IMR-90 (cell line): ENCODE data around the gene SPP1. TPM values are rescaled to one million over a fixed set of nuclear protein-coding genes. Genes with fewer than 3 reads are reported as not detected.

Source experiments
- ATAC-seq: fragments of 200-7000 bp; cut with Tn5 transposase; 2 replicates; pipeline ENCODE4 v1.9.1; 2020; ENCODE audit warnings: low read depth, mild to moderate bottlenecking, moderate library complexity
- BruUV-seq: library from RNA; stranded (reverse); fragments of 400-500 nt; replicated peaks from 2 replicates; lab custom pipeline; 2021; lab: Mats Ljungman, UMichigan
- CTCF ChIA-PET: fragments of 300-600 bp; formaldehyde crosslinking; extraction: SDS; loops from one replicate; lab custom pipeline; 2021; ENCODE audit warnings: antibody characterized with exemption; lab: Yijun Ruan, JAX
- POLR2A ChIA-PET: fragments of 300-600 bp; sonication (Branson Sonifier 250); formaldehyde crosslinking; loops from one replicate; lab custom pipeline; 2022; ENCODE audit warnings: antibody characterized with exemption; ENCODE audit not compliant: unreplicated experiment; lab: Charles Lee
- DNase-seq: peaks from one replicate; pipeline ENCODE4 v3.0.0; 2013
- H2AFZ ChIP-seq: replicated peaks from 2 replicates; pipeline ENCODE3; 2013; ENCODE audit warnings: low read length, mild to moderate bottlenecking; ENCODE audit not compliant: poor library complexity
- H2AK5ac ChIP-seq: 2 replicates; pipeline ENCODE4 v1.6.1; 2013; ENCODE audit warnings: low read depth, low read length, inconsistent platforms
- H2AK9ac ChIP-seq: replicated peaks from 2 replicates; pipeline ENCODE3; 2013; ENCODE audit warnings: mild to moderate bottlenecking, low read depth, low read length, moderate library complexity; ENCODE audit not compliant: poor library complexity
- H2BK120ac ChIP-seq: 2 replicates; pipeline ENCODE4 v1.6.1; 2013; ENCODE audit warnings: low read depth, low read length, inconsistent platforms
- H2BK15ac ChIP-seq: 3 replicates; pipeline ENCODE4 v1.6.1; 2013; ENCODE audit warnings: low read depth, low read length, inconsistent platforms
- H2BK20ac ChIP-seq: 2 replicates; pipeline ENCODE4 v1.6.1; 2013; ENCODE audit warnings: low read depth, mild to moderate bottlenecking, inconsistent platforms, low read length, moderate library complexity
- H2BK5ac ChIP-seq: 2 replicates; pipeline ENCODE4 v1.6.1; 2013; ENCODE audit warnings: mild to moderate bottlenecking, low read depth, low read length, inconsistent platforms; ENCODE audit not compliant: poor library complexity, severe bottlenecking
- H3K14ac ChIP-seq: replicated peaks from 2 replicates; pipeline ENCODE4 v1.6.1; 2013; ENCODE audit warnings: low read depth, low read length, inconsistent platforms
- H3K18ac ChIP-seq: 2 replicates; pipeline ENCODE4 v1.6.1; 2013; ENCODE audit warnings: low read depth, low read length, control low read depth
- H3K23ac ChIP-seq: 2 replicates; pipeline ENCODE4 v1.6.1; 2013; ENCODE audit warnings: low read depth, low read length, inconsistent platforms
- H3K27ac ChIP-seq: 2 replicates; pipeline ENCODE4 v1.5.1; 2013; ENCODE audit warnings: mild to moderate bottlenecking, control low read depth, low read length; ENCODE audit not compliant: insufficient read depth
- H3K27me3 ChIP-seq: 2 replicates; pipeline ENCODE4 v1.6.1; 2013; ENCODE audit warnings: low read length; ENCODE audit not compliant: control insufficient read depth, insufficient read depth
- H3K36me3 ChIP-seq: 2 replicates; pipeline ENCODE4 v1.6.1; 2013; ENCODE audit warnings: low read length, mixed read lengths; ENCODE audit not compliant: control insufficient read depth, insufficient read depth
- H3K4ac ChIP-seq: 2 replicates; pipeline ENCODE4 v1.6.1; 2013; ENCODE audit warnings: low read depth, low read length, inconsistent platforms
- H3K4me1 ChIP-seq: 2 replicates; pipeline ENCODE4 v1.6.1; 2013; ENCODE audit warnings: low read length, mixed read lengths; ENCODE audit not compliant: control insufficient read depth, insufficient read depth
- H3K4me2 ChIP-seq: 2 replicates; pipeline ENCODE4 v1.6.1; 2013; ENCODE audit warnings: low read depth, mild to moderate bottlenecking, control low read depth, low read length, moderate library complexity
- H3K4me3 ChIP-seq: 2 replicates; pipeline ENCODE4 v1.5.1; 2013; ENCODE audit warnings: low read depth, mild to moderate bottlenecking, control low read depth, low read length, moderate library complexity; ENCODE audit not compliant: insufficient read depth
- H3K56ac ChIP-seq: 2 replicates; pipeline ENCODE4 v1.6.1; 2013; ENCODE audit warnings: low read length, inconsistent platforms; ENCODE audit not compliant: insufficient read depth; ENCODE audit errors: extremely low read depth
- H3K79me1 ChIP-seq, 2 experiments: 2 replicates each; pipeline ENCODE4 v1.6.1; 2013; ENCODE audit warnings: low read length in 2 of 2, inconsistent platforms in 1 of 2, low read depth in 1 of 2
- H3K9ac ChIP-seq: 2 replicates; pipeline ENCODE4 v1.6.1; 2013; ENCODE audit warnings: low read depth, low read length, control low read depth
- H3K9me1 ChIP-seq: 2 replicates; pipeline ENCODE4 v1.6.1; 2013; ENCODE audit warnings: low read length, inconsistent platforms; ENCODE audit not compliant: insufficient read depth
- H3K9me3 ChIP-seq: 2 replicates; pipeline ENCODE4 v1.6.1; 2013; ENCODE audit warnings: low read length; ENCODE audit not compliant: control insufficient read depth, insufficient read depth
- H4K20me1 ChIP-seq: 2 replicates; pipeline ENCODE4 v1.6.1; 2013; ENCODE audit warnings: low read length, inconsistent platforms; ENCODE audit not compliant: insufficient read depth
- H4K5ac ChIP-seq: 2 replicates; pipeline ENCODE4 v1.6.1; 2013; ENCODE audit warnings: mild to moderate bottlenecking, low read depth, low read length, control low read depth
- H4K8ac ChIP-seq, 2 experiments: 2 replicates each; pipeline ENCODE4 v1.6.1; 2013; ENCODE audit warnings: low read depth in 2 of 2, low read length in 2 of 2, control low read depth in 1 of 2, inconsistent platforms in 1 of 2
- H4K91ac ChIP-seq: 2 replicates; pipeline ENCODE4 v1.6.1; 2013; ENCODE audit warnings: low read depth, low read length, inconsistent platforms; ENCODE audit not compliant: insufficient read depth
- BHLHE40 ChIP-seq: fragments of 150-350 bp; IDR thresholded peaks from 2 replicates; pipeline ENCODE4 v1.6.1; 2016; ENCODE audit warnings: mild to moderate bottlenecking, low read depth, low read length
- CEBPB ChIP-seq: IDR thresholded peaks from 2 replicates; pipeline ENCODE4 v1.6.1; 2012; ENCODE audit warnings: low read depth, low read length, improper control_type of control experiment
- CHD1 ChIP-seq: IDR thresholded peaks from 2 replicates; pipeline ENCODE4 v1.6.1; 2012; ENCODE audit warnings: low read depth, low read length, improper control_type of control experiment
- FOS ChIP-seq: fragments of 150-350 bp; IDR thresholded peaks from 2 replicates; pipeline ENCODE4 v1.6.1; 2016; ENCODE audit warnings: low read depth, low read length
- MAFK ChIP-seq: IDR thresholded peaks from 2 replicates; pipeline ENCODE4 v1.6.1; 2012; ENCODE audit warnings: low read depth, low read length, improper control_type of control experiment
- MAZ ChIP-seq: IDR thresholded peaks from 2 replicates; pipeline ENCODE4 v1.6.1; 2012; ENCODE audit warnings: low read depth, mild to moderate bottlenecking, low read length, improper control_type of control experiment, moderate library complexity, borderline replicate concordance
- MXI1 ChIP-seq: IDR thresholded peaks from 2 replicates; pipeline ENCODE4 v1.6.1; 2012; ENCODE audit warnings: low read depth, mild to moderate bottlenecking, low read length, moderate library complexity, borderline replicate concordance
- NFE2L2 ChIP-seq: fragments of 150-350 bp; IDR thresholded peaks from 2 replicates; pipeline ENCODE4 v1.6.1; 2016; ENCODE audit warnings: low read depth, mild to moderate bottlenecking, low read length
- POLR2A ChIP-seq: IDR thresholded peaks from 2 replicates; pipeline ENCODE4 v1.6.1; 2012; ENCODE audit warnings: mild to moderate bottlenecking, low read depth, low read length
- RAD21 ChIP-seq: IDR thresholded peaks from 2 replicates; pipeline ENCODE4 v1.6.1; 2012; ENCODE audit warnings: low read length, improper control_type of control experiment
- RCOR1 ChIP-seq: IDR thresholded peaks from 2 replicates; pipeline ENCODE4 v1.6.1; 2012; ENCODE audit warnings: mild to moderate bottlenecking, low read length, improper control_type of control experiment; ENCODE audit not compliant: insufficient replicate concordance
- RFX5 ChIP-seq: IDR thresholded peaks from 2 replicates; pipeline ENCODE4 v1.8.0; 2012; ENCODE audit warnings: low read depth, mild to moderate bottlenecking, low read length, moderate library complexity
- SMC3 ChIP-seq: fragments of 150-350 bp; IDR thresholded peaks from 2 replicates; pipeline ENCODE4 v1.6.1; 2016; ENCODE audit warnings: low read depth, mild to moderate bottlenecking, antibody characterized with exemption, low read length, moderate library complexity
- WGBS, 2 experiments: methylation state at CpG; one replicate each; pipeline versions ENCODE4 v1.1.5 to v1.1.7; 2013; ENCODE audit warnings: missing lambda C conversion rate in 2 of 2; ENCODE audit not compliant: insufficient read length in 1 of 2; ENCODE audit errors: extremely low coverage in 2 of 2; 5-methylcytosine and 5-hydroxymethylcytosine counted together
- dilution Hi-C: fragments of 300-500 bp; cut with HindIII; formaldehyde crosslinking; loops from one replicate; pipeline ENCODE4 v1.14.3; 2018; ENCODE audit warnings: low sequenced_read_pairs; ENCODE audit not compliant: unreplicated experiment
- in situ Hi-C: fragments of 300-500 bp; cut with MboI; formaldehyde crosslinking; loops from 3 replicates; pipeline ENCODE4 v1.14.3; 2019; ENCODE audit warnings: low sequenced_read_pairs, inconsistent platforms, mixed read lengths
- intact Hi-C: fragments of 100-400 bp; cut with micrococcal nuclease; formaldehyde crosslinking; loops from 2 replicates; pipeline ENCODE4 v1.10.0; 2022
- polyA plus RNA-seq, 3 experiments: library from polyadenylated mRNA; depleted of rRNA; stranded (reverse); fragments of >200 nt; gene quantifications; 2 replicates each; pipeline ENCODE4 v1.2.3, GENCODE V29; 2012; ENCODE audit warnings: low replicate concordance in 1 of 3
- total RNA-seq: library from RNA; depleted of rRNA; stranded (reverse); fragments of >200 nt; gene quantifications from 2 replicates; pipeline ENCODE4 v1.2.3, GENCODE V29; 2012
- TF ChIP-seq, protein P1 (sequence below): fragments of 150-350 bp; IDR thresholded peaks from 2 replicates; pipeline ENCODE4 v1.6.1; 2016; ENCODE audit warnings: low read depth, mild to moderate bottlenecking, low read length, moderate library complexity, borderline replicate concordance
- TF ChIP-seq, protein P2 (sequence below): conservative IDR thresholded peaks from 2 replicates; pipeline ENCODE4 v1.5.1; 2012; ENCODE audit warnings: mild to moderate bottlenecking, low read depth, low read length, improper control_type of control experiment
- TF ChIP-seq, protein P3 (sequence below): fragments of 150-350 bp; IDR thresholded peaks from 2 replicates; pipeline ENCODE4 v1.6.1; 2017; ENCODE audit warnings: mild to moderate bottlenecking, antibody characterized with exemption, low read length, low read depth

Gene SPP1
- total and polyA plus RNA-seq, 2 of the 4 experiments (the other 2 are of a cell fraction), result 0.18 to 0.50 TPM

DNA sequence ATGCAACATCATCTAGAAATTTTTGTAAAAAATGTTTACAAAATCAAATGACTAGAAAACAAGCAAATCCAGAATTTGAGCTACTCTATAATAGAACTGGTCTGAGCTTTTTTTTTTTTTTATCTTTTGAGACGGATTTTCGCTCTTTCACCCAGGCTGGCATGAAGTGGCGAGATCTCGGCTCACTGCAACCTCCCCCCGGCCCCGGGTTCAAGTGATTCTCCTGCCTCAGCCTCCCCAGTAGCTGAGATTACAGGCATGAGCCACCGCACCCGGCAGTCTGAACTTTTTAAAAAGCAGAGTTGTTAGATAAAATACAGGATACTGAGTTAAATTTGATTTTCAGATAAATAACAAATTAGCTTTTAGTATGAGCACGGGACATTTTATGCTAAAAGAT, 11.0 kb downstream of the SPP1 start:
- Histone ChIP-seq H3K4me3 (no peak overlapping the region), H4K91ac (no peak overlapping the region), H4K8ac (no peak overlapping the region), H3K4me2 (no peak overlapping the region), H3K4me1 (no peaks in the 10 kb centered on the region), H4K20me1 (no peaks in the 10 kb centered on the region), H3K56ac (no peak overlapping the region), H2BK120ac (no peak overlapping the region), H2AFZ (no peak overlapping the region), H3K23ac (no peak overlapping the region), H4K5ac (no peak overlapping the region), H3K9ac (no peak overlapping the region), H3K9me1 (no peaks in the 10 kb centered on the region), H3K18ac (no peak overlapping the region), H3K4ac (no peak overlapping the region), H3K9me3 (no peaks in the 10 kb centered on the region), H3K27ac (no peak overlapping the region), H3K14ac (no peak overlapping the region), H2AK9ac (no peak overlapping the region), H2BK5ac (no peak overlapping the region), H3K79me1 (no peaks in the 10 kb centered on the region), H2BK20ac (no peak overlapping the region), H3K36me3 (no peaks in the 10 kb centered on the region), H2BK15ac (no peak overlapping the region), H2AK5ac (no peak overlapping the region), H3K27me3 (peaks cover 3% of the 10 kb centered on the region; the same call in 1 of the 2 replicates)
- dilution Hi-C loops (no loop called here), in situ Hi-C loops (no loop called here), intact Hi-C loops (loop anchor here (5.0 kb wide), 1 partner anchor 134 kb away; no protein-coding TSS in a partner anchor)
- no TSS peak for BruUV-seq
- POLR2A ChIA-PET, result no interaction called here
- CTCF ChIA-PET, result interaction anchor here (0.6 to 1.5 kb wide), 6 partner anchors 9 to 408 kb away, joined by 3 to 6 read pairs (median 4); no protein-coding TSS in a partner anchor
- TF ChIP-seq BHLHE40 (no peak), FOS (no peak), RCOR1 (no peak), NFE2L2 (no peak), SMC3 (no peak), MXI1 (no peak), MAZ (no peak), RAD21 (no peak), CEBPB (no peak), RFX5 (no peak), CHD1 (no peak), MAFK (no peak), POLR2A (no peak)
- TF ChIP-seq, protein P1, sequence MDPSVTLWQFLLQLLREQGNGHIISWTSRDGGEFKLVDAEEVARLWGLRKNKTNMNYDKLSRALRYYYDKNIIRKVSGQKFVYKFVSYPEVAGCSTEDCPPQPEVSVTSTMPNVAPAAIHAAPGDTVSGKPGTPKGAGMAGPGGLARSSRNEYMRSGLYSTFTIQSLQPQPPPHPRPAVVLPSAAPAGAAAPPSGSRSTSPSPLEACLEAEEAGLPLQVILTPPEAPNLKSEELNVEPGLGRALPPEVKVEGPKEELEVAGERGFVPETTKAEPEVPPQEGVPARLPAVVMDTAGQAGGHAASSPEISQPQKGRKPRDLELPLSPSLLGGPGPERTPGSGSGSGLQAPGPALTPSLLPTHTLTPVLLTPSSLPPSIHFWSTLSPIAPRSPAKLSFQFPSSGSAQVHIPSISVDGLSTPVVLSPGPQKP, result no peak
- TF ChIP-seq, protein P2, sequence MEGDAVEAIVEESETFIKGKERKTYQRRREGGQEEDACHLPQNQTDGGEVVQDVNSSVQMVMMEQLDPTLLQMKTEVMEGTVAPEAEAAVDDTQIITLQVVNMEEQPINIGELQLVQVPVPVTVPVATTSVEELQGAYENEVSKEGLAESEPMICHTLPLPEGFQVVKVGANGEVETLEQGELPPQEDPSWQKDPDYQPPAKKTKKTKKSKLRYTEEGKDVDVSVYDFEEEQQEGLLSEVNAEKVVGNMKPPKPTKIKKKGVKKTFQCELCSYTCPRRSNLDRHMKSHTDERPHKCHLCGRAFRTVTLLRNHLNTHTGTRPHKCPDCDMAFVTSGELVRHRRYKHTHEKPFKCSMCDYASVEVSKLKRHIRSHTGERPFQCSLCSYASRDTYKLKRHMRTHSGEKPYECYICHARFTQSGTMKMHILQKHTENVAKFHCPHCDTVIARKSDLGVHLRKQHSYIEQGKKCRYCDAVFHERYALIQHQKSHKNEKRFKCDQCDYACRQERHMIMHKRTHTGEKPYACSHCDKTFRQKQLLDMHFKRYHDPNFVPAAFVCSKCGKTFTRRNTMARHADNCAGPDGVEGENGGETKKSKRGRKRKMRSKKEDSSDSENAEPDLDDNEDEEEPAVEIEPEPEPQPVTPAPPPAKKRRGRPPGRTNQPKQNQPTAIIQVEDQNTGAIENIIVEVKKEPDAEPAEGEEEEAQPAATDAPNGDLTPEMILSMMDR, result no peak
- TF ChIP-seq, protein P3, sequence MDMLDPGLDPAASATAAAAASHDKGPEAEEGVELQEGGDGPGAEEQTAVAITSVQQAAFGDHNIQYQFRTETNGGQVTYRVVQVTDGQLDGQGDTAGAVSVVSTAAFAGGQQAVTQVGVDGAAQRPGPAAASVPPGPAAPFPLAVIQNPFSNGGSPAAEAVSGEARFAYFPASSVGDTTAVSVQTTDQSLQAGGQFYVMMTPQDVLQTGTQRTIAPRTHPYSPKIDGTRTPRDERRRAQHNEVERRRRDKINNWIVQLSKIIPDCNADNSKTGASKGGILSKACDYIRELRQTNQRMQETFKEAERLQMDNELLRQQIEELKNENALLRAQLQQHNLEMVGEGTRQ, result no peak
- no CpG with 5 or more reads among the region's 9 CpGs for WGBS, 2 experiments
- no peak for DNase-seq
- ATAC-seq, result no peak
